Upper lobe of left lung (tissue), 4 donors: ENCODE data around the gene PILRB.

Experiments used
- CTCF ChIP-seq, 6 experiments: fragments of 450-650 bp in 4 of 6; fragments of 200-600 bp in 2 of 6; sonication (generic) in 2 of 6; IDR thresholded peaks; one replicate each; pipeline ENCODE4 v1.5.1; 2016 to 2019; ENCODE audit warnings: antibody characterized with exemption in 6 of 6
- EP300 ChIP-seq, 4 donors: sonication (generic); formaldehyde crosslinking; IDR thresholded peaks; one replicate each; pipeline ENCODE4 v1.5.1; 2017; ENCODE audit warnings: antibody characterized with exemption in 4 of 4, control low read depth in 2 of 4
- POLR2A ChIP-seq, 4 donors: fragments of 450-650 bp; IDR thresholded peaks; one replicate each; pipeline ENCODE4 v1.5.1; 2016 to 2017; ENCODE audit warnings: antibody characterized with exemption in 4 of 4, mild to moderate bottlenecking in 2 of 4
- POLR2AphosphoS5 ChIP-seq, 2 donors: sonication (generic); formaldehyde crosslinking; IDR thresholded peaks; one replicate each; pipeline ENCODE4 v1.5.1; 2017; ENCODE audit warnings: antibody characterized with exemption in 2 of 2

GRCh38 chr7:100360135-100360854 is 2.4 kb downstream of the PILRB start:
- TF ChIP-seq CTCF (IDR thresholded peaks at IDR 0.05), result no peak
- TF ChIP-seq POLR2A (IDR thresholded peaks at IDR 0.05), result no peak
- TF ChIP-seq POLR2AphosphoS5 (IDR thresholded peaks at IDR 0.05), result no peak
- no peak for TF ChIP-seq EP300 (IDR thresholded peaks at IDR 0.05)
